ENCODE data around the gene HTR2B.

The HTR2B gene

DNA sequence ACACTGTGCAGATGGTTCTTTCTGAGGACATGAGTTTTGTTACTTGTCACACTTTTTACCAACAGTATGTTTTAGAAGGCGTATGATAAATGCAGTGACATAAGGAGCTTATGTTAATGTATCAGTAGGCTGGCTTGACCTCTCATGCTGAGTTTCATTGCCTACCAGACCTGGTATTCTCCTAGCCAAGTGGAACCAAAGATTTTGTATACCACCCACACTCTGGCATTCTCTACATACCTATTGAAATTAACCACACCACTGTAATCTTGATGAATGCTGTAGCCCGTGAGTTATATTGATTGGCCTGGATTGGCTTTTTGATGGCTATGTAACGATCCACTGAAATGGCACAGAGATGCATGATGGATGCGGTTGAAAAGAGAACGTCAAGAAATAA, 11.4 kb downstream of the HTR2B start:
- TF ChIP-seq EZH2 (IDR thresholded peaks at IDR 0.05; ENCODE audit: borderline replicate concordance, low read depth, low read length, severe bottlenecking) = no peak
- TF ChIP-seq, protein P1, sequence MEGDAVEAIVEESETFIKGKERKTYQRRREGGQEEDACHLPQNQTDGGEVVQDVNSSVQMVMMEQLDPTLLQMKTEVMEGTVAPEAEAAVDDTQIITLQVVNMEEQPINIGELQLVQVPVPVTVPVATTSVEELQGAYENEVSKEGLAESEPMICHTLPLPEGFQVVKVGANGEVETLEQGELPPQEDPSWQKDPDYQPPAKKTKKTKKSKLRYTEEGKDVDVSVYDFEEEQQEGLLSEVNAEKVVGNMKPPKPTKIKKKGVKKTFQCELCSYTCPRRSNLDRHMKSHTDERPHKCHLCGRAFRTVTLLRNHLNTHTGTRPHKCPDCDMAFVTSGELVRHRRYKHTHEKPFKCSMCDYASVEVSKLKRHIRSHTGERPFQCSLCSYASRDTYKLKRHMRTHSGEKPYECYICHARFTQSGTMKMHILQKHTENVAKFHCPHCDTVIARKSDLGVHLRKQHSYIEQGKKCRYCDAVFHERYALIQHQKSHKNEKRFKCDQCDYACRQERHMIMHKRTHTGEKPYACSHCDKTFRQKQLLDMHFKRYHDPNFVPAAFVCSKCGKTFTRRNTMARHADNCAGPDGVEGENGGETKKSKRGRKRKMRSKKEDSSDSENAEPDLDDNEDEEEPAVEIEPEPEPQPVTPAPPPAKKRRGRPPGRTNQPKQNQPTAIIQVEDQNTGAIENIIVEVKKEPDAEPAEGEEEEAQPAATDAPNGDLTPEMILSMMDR (IDR thresholded peaks at IDR 0.05; ENCODE audit: borderline replicate concordance, extremely low read depth, low read length, poor library complexity, severe bottlenecking) = no peak
- no peaks in the 10 kb centered on the region for H3K27me3 ChIP-seq (ENCODE audit: insufficient read depth, low read length, poor library complexity)
- H3K9ac ChIP-seq (ENCODE audit: low read depth, low read length) = no peak overlapping the region
- ATAC-seq (ENCODE audit: insufficient read depth, low read depth) = no peak
- DNase-seq = no peak
- H4K20me1 ChIP-seq (ENCODE audit: insufficient read depth, low read length) = no peaks in the 10 kb centered on the region; the same call in 1 of the 2 replicates
- H3K9me3 ChIP-seq (ENCODE audit: insufficient read depth, low read length, severe bottlenecking) = no peaks in the 10 kb centered on the region
- H3K4me1 ChIP-seq (ENCODE audit: insufficient read depth, low read length) = no peaks in the 10 kb centered on the region
- H3K79me2 ChIP-seq (ENCODE audit: insufficient read depth, low read length) = peaks cover 2% of the 10 kb centered on the region
- H3K4me3 ChIP-seq (ENCODE audit: low read depth in 1 of 2, low read length in 2 of 2) = no peak overlapping the region
- H3K36me3 ChIP-seq (ENCODE audit: insufficient read depth, low read length) = peaks cover 55% of the 10 kb centered on the region
- no peak overlapping the region for H2AFZ ChIP-seq (ENCODE audit: low read depth, low read length)
- H3K27ac ChIP-seq (ENCODE audit: low read length) = no peak overlapping the region
- H3K4me2 ChIP-seq (ENCODE audit: insufficient read depth, low read length) = no peak overlapping the region

DNA sequence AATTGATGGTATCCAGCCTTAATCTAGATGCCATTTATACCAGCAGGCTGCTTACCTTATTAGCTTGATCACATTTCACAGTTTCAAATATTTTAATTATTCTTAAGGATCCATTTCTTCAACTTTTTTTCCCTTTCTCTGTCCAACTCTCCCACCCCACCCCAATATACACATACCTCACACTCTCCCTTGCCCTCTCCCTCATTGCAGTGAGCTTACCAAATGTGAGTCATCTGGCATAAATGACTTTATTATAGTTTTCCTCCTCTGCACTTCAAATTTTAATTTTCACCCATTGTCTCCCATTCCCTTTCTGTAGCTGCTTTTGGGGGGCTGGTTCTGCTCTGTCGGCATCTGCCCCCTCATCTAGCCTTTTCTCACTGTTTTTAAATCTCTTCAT, 12.9 kb downstream of the HTR2B start:
- peaks cover 67% of the 10 kb centered on the region for H3K36me3 ChIP-seq (ENCODE audit: insufficient read depth, low read length)
- TF ChIP-seq, protein P1 (IDR thresholded peaks at IDR 0.05; ENCODE audit: borderline replicate concordance, extremely low read depth, low read length, poor library complexity, severe bottlenecking) = no peak
- H3K9ac ChIP-seq (ENCODE audit: low read depth, low read length) = no peak overlapping the region

DNA sequence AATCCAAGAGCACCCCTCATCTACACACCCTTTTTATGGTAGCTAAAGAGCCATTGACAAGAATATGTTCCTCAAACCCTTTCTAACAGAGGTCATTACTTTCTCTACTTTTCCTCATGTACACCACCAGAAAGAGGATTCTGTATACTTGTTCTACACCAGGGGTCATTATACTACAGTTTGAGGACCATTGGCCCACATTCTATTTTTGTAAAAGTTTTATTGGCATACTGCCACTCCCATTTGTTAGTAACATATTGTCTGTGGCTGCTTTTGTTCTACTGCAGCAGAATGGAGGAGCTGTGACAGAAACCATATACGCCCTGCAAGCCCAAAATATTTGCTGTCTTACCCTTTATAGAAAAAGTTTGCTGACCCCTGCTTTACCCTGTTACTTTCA, 14.3 kb downstream of the HTR2B start:
- H3K36me3 ChIP-seq (ENCODE audit: insufficient read depth, low read length) = peaks cover 74% of the 10 kb centered on the region
- DNase-seq (no peak), ATAC-seq (ENCODE audit: insufficient read depth, low read depth) (no peak)
- H3K4me2 ChIP-seq (ENCODE audit: insufficient read depth, low read length) = no peak overlapping the region
- H3K9ac ChIP-seq (ENCODE audit: low read depth, low read length) = no peak overlapping the region
- no peak overlapping the region for H2AFZ ChIP-seq (ENCODE audit: low read depth, low read length)
- H4K20me1 ChIP-seq (ENCODE audit: insufficient read depth, low read length) = no peaks in the 10 kb centered on the region; the same call in 1 of the 2 replicates
- no peak for TF ChIP-seq EZH2 (IDR thresholded peaks at IDR 0.05; ENCODE audit: borderline replicate concordance, low read depth, low read length, severe bottlenecking)
- TF ChIP-seq, protein P1 (IDR thresholded peaks at IDR 0.05; ENCODE audit: borderline replicate concordance, extremely low read depth, low read length, poor library complexity, severe bottlenecking) = no peak
- H3K79me2 ChIP-seq (ENCODE audit: insufficient read depth, low read length) = peaks cover 4% of the 10 kb centered on the region
- no peak overlapping the region for H3K27ac ChIP-seq (ENCODE audit: low read length)
- H3K4me3 ChIP-seq (ENCODE audit: low read depth in 1 of 2, low read length in 2 of 2) = no peak overlapping the region
- H3K9me3 ChIP-seq (ENCODE audit: insufficient read depth, low read length, severe bottlenecking) = no peaks in the 10 kb centered on the region
- H3K4me1 ChIP-seq (ENCODE audit: insufficient read depth, low read length) = no peaks in the 10 kb centered on the region
- no peaks in the 10 kb centered on the region for H3K27me3 ChIP-seq (ENCODE audit: insufficient read depth, low read length, poor library complexity)

More for the DNA sequence above, 12.9 kb downstream of the HTR2B start:
- H4K20me1 ChIP-seq (ENCODE audit: insufficient read depth, low read length) = no peaks in the 10 kb centered on the region; the same call in 1 of the 2 replicates
- H3K4me1 ChIP-seq (ENCODE audit: insufficient read depth, low read length) = no peaks in the 10 kb centered on the region
- ATAC-seq (ENCODE audit: insufficient read depth, low read depth) (no peak), DNase-seq (no peak)
- H3K27ac ChIP-seq (ENCODE audit: low read length) = no peak overlapping the region
- H3K79me2 ChIP-seq (ENCODE audit: insufficient read depth, low read length) = peaks cover 2% of the 10 kb centered on the region
- no peaks in the 10 kb centered on the region for H3K9me3 ChIP-seq (ENCODE audit: insufficient read depth, low read length, severe bottlenecking)
- H3K27me3 ChIP-seq (ENCODE audit: insufficient read depth, low read length, poor library complexity) = no peaks in the 10 kb centered on the region
- H2AFZ ChIP-seq (ENCODE audit: low read depth, low read length) = no peak overlapping the region
- H3K4me2 ChIP-seq (ENCODE audit: insufficient read depth, low read length) = no peak overlapping the region
- no peak overlapping the region for H3K4me3 ChIP-seq (ENCODE audit: low read depth in 1 of 2, low read length in 2 of 2)
